SK-MEL-5 (cell line): Measurements from ENCODE around the gene PINLYP. TPM values are rescaled to one million over a fixed set of nuclear protein-coding genes. Genes with fewer than 3 reads are reported as not detected.
A peak's percentile ranks its signal among the peaks of the same experiment; 100 is the strongest.

ENCODE experiments used
- DNase-seq: peaks from one replicate; pipeline ENCODE4 v3.0.0-alpha.2; 2016; ENCODE audit warnings: low read depth, low spot score
- in situ Hi-C: cut with HindIII; loops from 2 replicates; pipeline ENCODE4 v1.10.0; 2016; ENCODE audit warnings: low sequenced_read_pairs, high pct_unique_total_duplicates, low pct_unique_long_range_greater_than_20kb
- total RNA-seq: library from RNA; depleted of rRNA; stranded (reverse); fragments of >200 nt; shearing (Covaris generic); gene quantifications from 2 replicates; pipeline ENCODE4 v1.2.3, GENCODE V29; 2014

The PINLYP gene
- total RNA-seq, 1 experiment from 2014 or later, result not detected

GRCh38 chr19:43616306-43616705, 40.7 kb downstream of the PINLYP start:
- DNase-seq, result no peak
- in situ Hi-C loops, result no loop called here

- DNase-seq, result no peak
- in situ Hi-C loops, result no loop called here
These were observed 41.4 kb downstream of the PINLYP start for GRCh38 chr19:43616954-43617353.

GRCh38 chr19:43618921-43619261, 43.3 kb downstream of the PINLYP start:
- in situ Hi-C loops, result no loop called here
- peak; percentile 45 for DNase-seq

GRCh38 chr19:43619262-43620060, 43.9 kb downstream of the PINLYP start, which contains the start of gene ZNF428:
TSS of gene ZNF428 (minus strand) at chr19:43619629. CDS start at chr19:43614304, 5,325 bp downstream.
- in situ Hi-C loops, result no loop called here
- peak; percentile 82 for DNase-seq

GRCh38 chr19:43620061-43621001, 44.7 kb downstream of the PINLYP start:
- no peak for DNase-seq
- in situ Hi-C loops, result no loop called here

- in situ Hi-C loops, result no loop called here
- DNase-seq, result no peak
These were observed 46.5 kb downstream of the PINLYP start for GRCh38 chr19:43622070-43622469.

GRCh38 chr19:43622956-43623355, 47.4 kb downstream of the PINLYP start:
- in situ Hi-C loops, result no loop called here
- no peak for DNase-seq

- no peak for DNase-seq
- in situ Hi-C loops, result no loop called here
These were observed 48.5 kb downstream of the PINLYP start for GRCh38 chr19:43623889-43624670.

GRCh38 chr19:43624933-43625332, 49.3 kb downstream of the PINLYP start:
- peak; percentile 74 for DNase-seq
- in situ Hi-C loops, result no loop called here

GRCh38 chr19:43625918-43626579, 50.4 kb downstream of the PINLYP start:
- in situ Hi-C loops, result no loop called here
- DNase-seq, result peak; percentile 56

- in situ Hi-C loops, result no loop called here
These were observed 51.2 kb downstream of the PINLYP start for GRCh38 chr19:43626838-43627237.

GRCh38 chr19:43628646-43629326, 53.2 kb downstream of the PINLYP start:
- in situ Hi-C loops, result no loop called here

More at GRCh38 chr19:43626838-43627237, 51.2 kb downstream of the PINLYP start:
- DNase-seq, result no peak

GRCh38 chr19:43631491-43631890, 55.9 kb downstream of the PINLYP start:
- DNase-seq, result no peak
- in situ Hi-C loops, result no loop called here

More at GRCh38 chr19:43628646-43629326, 53.2 kb downstream of the PINLYP start:
- DNase-seq, result no peak
